ENCODE measurements around the gene OR1M1. TPM values are rescaled to one million over a fixed set of nuclear protein-coding genes. Genes with fewer than 3 reads are reported as not detected.
"Not testable (repeated sequence)": the region's sequence is repeated elsewhere in the genome, so short reads cannot be mapped to it uniquely, and the experiment has no call there.

The OR1M1 gene
- total and polyA plus RNA-seq, 3 experiments from 2014 or later: not detected

DNA sequence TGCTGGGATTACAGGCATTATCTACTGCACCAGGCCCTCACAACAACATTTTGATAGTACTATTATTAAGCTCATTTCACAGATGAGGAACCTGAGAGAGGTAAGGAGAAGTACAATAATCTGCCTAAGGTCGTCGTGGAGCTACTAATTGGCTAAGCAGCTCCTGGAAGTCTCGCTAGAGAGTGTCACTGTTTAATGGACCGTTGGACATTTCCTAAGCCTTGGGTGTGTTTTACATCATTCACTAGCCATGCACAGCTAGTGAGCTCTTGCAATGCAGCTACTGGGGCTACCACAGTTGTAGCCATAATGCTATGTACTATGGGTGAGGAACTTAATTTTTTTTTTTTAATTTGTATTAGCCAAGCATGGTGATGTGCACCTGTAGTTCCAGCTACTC lies 34.0 kb upstream of the OR1M1 start:
- no peak overlapping the region for H3K27ac Mint-ChIP-seq
- ChIA-PET CTCF (no interaction called here), POLR2A (no interaction called here)
- H3K27me3 ChIP-seq (ENCODE audit: insufficient read depth, low read length, poor library complexity, severe bottlenecking): no peaks in the 10 kb centered on the region
- H3K4me1 ChIP-seq (ENCODE audit: insufficient read depth, low read length): no peaks in the 10 kb centered on the region
- H3K27me3 Mint-ChIP-seq: peaks cover 5 to 8% of the 10 kb centered on the region in 2 donors
- H3K27ac ChIP-seq (ENCODE audit: low read depth, low read length): no peak overlapping the region
- H3K36me3 Mint-ChIP-seq: no peaks in the 10 kb centered on the region
- no peak for DNase-seq
- H3K4me1 Mint-ChIP-seq: no peaks in the 10 kb centered on the region
- H3K4me3 Mint-ChIP-seq: no peak overlapping the region
- peaks cover 0 to 2% (median 0%) of the 10 kb centered on the region in 5 donors for H3K9me3 Mint-ChIP-seq
- H3K36me3 ChIP-seq (ENCODE audit: insufficient read depth, low read length): no peaks in the 10 kb centered on the region
- H3K9me3 ChIP-seq (ENCODE audit: low read length): no peaks in the 10 kb centered on the region
- H3K4me3 ChIP-seq (ENCODE audit: low read length): no peak overlapping the region

- H3K36me3 ChIP-seq (ENCODE audit: insufficient read depth, low read length); H3K9me3 Mint-ChIP-seq; H3K4me1 ChIP-seq (ENCODE audit: insufficient read depth, low read length); DNase-seq; H3K27ac ChIP-seq (ENCODE audit: low read depth, low read length); H3K4me3 Mint-ChIP-seq; H3K4me3 ChIP-seq (ENCODE audit: low read length); H3K4me1 Mint-ChIP-seq; POLR2A ChIA-PET; H3K27me3 Mint-ChIP-seq; H3K27me3 ChIP-seq (ENCODE audit: insufficient read depth, low read length, poor library complexity, severe bottlenecking); H3K27ac Mint-ChIP-seq; CTCF ChIA-PET; H3K36me3 Mint-ChIP-seq; H3K9me3 ChIP-seq (ENCODE audit: low read length): not testable (repeated sequence)
These were observed 33.2 kb upstream of the OR1M1 start for GRCh38 chr19:9053674-9054073.

- no peaks in the 10 kb centered on the region for H3K36me3 ChIP-seq (ENCODE audit: insufficient read depth, low read length)
- no peak for DNase-seq
- CTCF ChIA-PET: no interaction called here
- H3K27me3 ChIP-seq (ENCODE audit: insufficient read depth, low read length, poor library complexity, severe bottlenecking): no peaks in the 10 kb centered on the region
- Mint-ChIP-seq H3K36me3 (no peaks in the 10 kb centered on the region), H3K4me3 (no peak overlapping the region), H3K9me3 (peaks cover 0 to 2% (median 0%) of the 10 kb centered on the region in 5 donors), H3K27me3 (peaks cover 5 to 6% of the 10 kb centered on the region in 2 donors), H3K4me1 (no peaks in the 10 kb centered on the region), H3K27ac (no peak overlapping the region)
- H3K9me3 ChIP-seq (ENCODE audit: low read length): no peaks in the 10 kb centered on the region
- H3K27ac ChIP-seq (ENCODE audit: low read depth, low read length): no peak overlapping the region
- H3K4me3 ChIP-seq (ENCODE audit: low read length): no peak overlapping the region
- no peaks in the 10 kb centered on the region for H3K4me1 ChIP-seq (ENCODE audit: insufficient read depth, low read length)
- POLR2A ChIA-PET: no interaction called here
These were observed 32.7 kb upstream of the OR1M1 start for GRCh38 chr19:9054207-9054606.

- H3K4me3 ChIP-seq (ENCODE audit: low read length): no peak overlapping the region
- Mint-ChIP-seq H3K4me1 (no peaks in the 10 kb centered on the region), H3K27ac (no peak overlapping the region), H3K27me3 (peaks cover 5 to 6% of the 10 kb centered on the region in 2 donors), H3K36me3 (no peaks in the 10 kb centered on the region), H3K9me3 (peaks cover 0 to 2% (median 0%) of the 10 kb centered on the region in 5 donors), H3K4me3 (no peak overlapping the region)
- no peak overlapping the region for H3K27ac ChIP-seq (ENCODE audit: low read depth, low read length)
- H3K36me3 ChIP-seq (ENCODE audit: insufficient read depth, low read length): no peaks in the 10 kb centered on the region
- H3K27me3 ChIP-seq (ENCODE audit: insufficient read depth, low read length, poor library complexity, severe bottlenecking): no peaks in the 10 kb centered on the region
- ChIA-PET POLR2A (no interaction called here), CTCF (no interaction called here)
- no peaks in the 10 kb centered on the region for H3K9me3 ChIP-seq (ENCODE audit: low read length)
- no peaks in the 10 kb centered on the region for H3K4me1 ChIP-seq (ENCODE audit: insufficient read depth, low read length)
- no peak for DNase-seq
These were observed 32.1 kb upstream of the OR1M1 start for GRCh38 chr19:9054765-9055164.

DNA sequence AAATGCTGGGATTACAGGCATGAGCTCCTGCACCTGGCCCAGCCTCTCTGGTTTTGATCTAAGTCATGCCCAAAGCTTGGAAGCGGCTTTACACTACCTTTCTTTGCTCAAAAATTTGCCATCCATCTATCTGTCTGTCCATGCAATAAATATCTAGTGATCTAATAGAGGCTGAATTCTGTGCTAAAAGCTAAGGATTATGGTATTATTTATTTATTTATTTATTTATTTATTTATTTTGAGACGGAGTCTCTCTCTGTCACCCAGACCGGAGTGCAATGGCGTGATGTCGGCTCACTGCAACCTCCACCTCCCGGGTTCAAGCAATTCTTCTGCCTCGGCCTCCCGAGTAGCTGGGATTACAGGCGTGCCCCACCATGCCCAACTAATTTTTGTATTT lies 30.7 kb upstream of the OR1M1 start:
- H3K4me3 Mint-ChIP-seq; H3K36me3 ChIP-seq (ENCODE audit: insufficient read depth, low read length); H3K9me3 Mint-ChIP-seq; H3K27me3 Mint-ChIP-seq; CTCF ChIA-PET; H3K27ac ChIP-seq (ENCODE audit: low read depth, low read length); H3K4me3 ChIP-seq (ENCODE audit: low read length); DNase-seq; H3K4me1 Mint-ChIP-seq; H3K9me3 ChIP-seq (ENCODE audit: low read length); H3K27me3 ChIP-seq (ENCODE audit: insufficient read depth, low read length, poor library complexity, severe bottlenecking); H3K4me1 ChIP-seq (ENCODE audit: insufficient read depth, low read length); H3K27ac Mint-ChIP-seq; POLR2A ChIA-PET; H3K36me3 Mint-ChIP-seq: not testable (repeated sequence)

- Mint-ChIP-seq H3K27me3 (peaks cover 2 to 5% of the 10 kb centered on the region in 2 donors), H3K27ac (no peak overlapping the region), H3K4me3 (no peak overlapping the region), H3K36me3 (no peaks in the 10 kb centered on the region), H3K4me1 (no peaks in the 10 kb centered on the region), H3K9me3 (no peaks in the 10 kb centered on the region)
- Histone ChIP-seq H3K4me1 (ENCODE audit: insufficient read depth, low read length) (no peaks in the 10 kb centered on the region), H3K27me3 (ENCODE audit: insufficient read depth, low read length, poor library complexity, severe bottlenecking) (no peaks in the 10 kb centered on the region), H3K36me3 (ENCODE audit: insufficient read depth, low read length) (no peaks in the 10 kb centered on the region), H3K27ac (ENCODE audit: low read depth, low read length) (no peak overlapping the region), H3K4me3 (ENCODE audit: low read length) (no peak overlapping the region), H3K9me3 (ENCODE audit: low read length) (no peaks in the 10 kb centered on the region)
- ChIA-PET CTCF (no interaction called here), POLR2A (no interaction called here)
- no peak for DNase-seq
These were observed 29.2 kb upstream of the OR1M1 start for GRCh38 chr19:9057505-9058258.

- Histone ChIP-seq H3K36me3 (ENCODE audit: insufficient read depth, low read length) (no peaks in the 10 kb centered on the region), H3K27ac (ENCODE audit: low read depth, low read length) (no peak overlapping the region), H3K4me3 (ENCODE audit: low read length) (no peak overlapping the region), H3K9me3 (ENCODE audit: low read length) (no peaks in the 10 kb centered on the region), H3K4me1 (ENCODE audit: insufficient read depth, low read length) (no peaks in the 10 kb centered on the region), H3K27me3 (ENCODE audit: insufficient read depth, low read length, poor library complexity, severe bottlenecking) (no peaks in the 10 kb centered on the region)
- ChIA-PET POLR2A (no interaction called here), CTCF (no interaction called here)
- Mint-ChIP-seq H3K4me3 (no peak overlapping the region), H3K27ac (no peak overlapping the region), H3K9me3 (no peaks in the 10 kb centered on the region), H3K27me3 (peaks cover 2% of the 10 kb centered on the region in 2 donors), H3K4me1 (no peaks in the 10 kb centered on the region), H3K36me3 (no peaks in the 10 kb centered on the region)
- DNase-seq: no peak
These were observed 27.8 kb upstream of the OR1M1 start for GRCh38 chr19:9058905-9059667.

DNA sequence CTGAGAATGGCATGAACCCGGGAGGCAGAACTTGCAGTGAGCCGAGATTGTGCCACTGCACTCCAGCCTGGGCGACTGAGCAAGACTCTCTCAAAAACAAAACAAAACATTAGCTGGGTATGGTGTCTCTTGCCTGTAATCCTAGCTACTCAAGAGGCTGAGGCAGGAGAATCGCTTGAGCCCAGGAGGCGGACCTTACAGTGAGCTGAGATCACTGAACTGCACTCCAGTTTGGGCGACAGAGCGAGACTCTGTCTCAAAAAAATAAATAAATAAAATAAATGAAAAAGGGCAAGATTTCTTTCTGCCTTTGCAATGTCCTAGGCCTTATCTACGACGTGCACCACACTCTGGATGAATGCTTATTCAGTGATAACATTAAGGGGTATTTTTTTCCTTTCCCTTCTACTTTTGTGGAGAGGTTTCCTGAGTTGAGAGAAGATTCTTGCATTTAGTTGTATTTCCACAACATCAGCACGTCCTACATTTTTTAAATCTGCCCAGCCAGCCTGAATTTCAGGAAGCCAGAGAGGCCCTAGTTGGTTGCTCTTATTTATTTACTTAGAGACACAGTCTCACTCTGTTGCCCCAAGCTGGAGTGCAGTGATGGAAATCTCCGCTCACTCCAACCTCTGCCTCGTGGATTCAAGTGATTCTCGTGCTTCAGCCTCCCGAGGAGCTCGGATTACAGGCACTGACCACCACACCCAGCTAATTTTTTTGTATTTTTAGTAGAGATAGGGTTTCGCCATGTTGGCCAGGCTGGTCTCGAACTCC lies 26.1 kb upstream of the OR1M1 start:
- Histone ChIP-seq H3K36me3 (ENCODE audit: insufficient read depth, low read length) (no peaks in the 10 kb centered on the region), H3K27me3 (ENCODE audit: insufficient read depth, low read length, poor library complexity, severe bottlenecking) (no peaks in the 10 kb centered on the region), H3K4me3 (ENCODE audit: low read length) (no peak overlapping the region), H3K9me3 (ENCODE audit: low read length) (no peaks in the 10 kb centered on the region), H3K27ac (ENCODE audit: low read depth, low read length) (no peak overlapping the region), H3K4me1 (ENCODE audit: insufficient read depth, low read length) (no peaks in the 10 kb centered on the region)
- POLR2A ChIA-PET: interaction anchor here (1.0 kb wide), 1 partner anchor 404 kb away, joined by 3 read pairs; no protein-coding TSS in a partner anchor
- no peaks in the 10 kb centered on the region for H3K36me3 Mint-ChIP-seq
- DNase-seq: no peak
- H3K4me1 Mint-ChIP-seq: no peaks in the 10 kb centered on the region
- no peak overlapping the region for H3K4me3 Mint-ChIP-seq
- H3K9me3 Mint-ChIP-seq: no peaks in the 10 kb centered on the region
- H3K27ac Mint-ChIP-seq: no peak overlapping the region
- H3K27me3 Mint-ChIP-seq: peaks cover 0 to 9% of the 10 kb centered on the region in 2 donors
- CTCF ChIA-PET: no interaction called here

Measured in CD8-positive, alpha-beta memory T cell (primary cell).